MM.1S (cell line): ENCODE measurements around the gene TPRA1.

Experiments
- EZH2 ChIP-seq: fragments of 300-600 bp; sonication (generic); optimal IDR thresholded peaks from 2 replicates; pipeline ENCODE3; 2017; ENCODE audit warnings: low read depth, mild to moderate bottlenecking, antibody characterized with exemption, low read length, mixed read lengths
- TF ChIP-seq, protein P1 (sequence below): fragments of 300-600 bp; sonication (generic); IDR thresholded peaks from 2 replicates; pipeline ENCODE4 v1.5.1; 2016; ENCODE audit warnings: antibody characterized with exemption, low read length, mixed read lengths

DNA sequence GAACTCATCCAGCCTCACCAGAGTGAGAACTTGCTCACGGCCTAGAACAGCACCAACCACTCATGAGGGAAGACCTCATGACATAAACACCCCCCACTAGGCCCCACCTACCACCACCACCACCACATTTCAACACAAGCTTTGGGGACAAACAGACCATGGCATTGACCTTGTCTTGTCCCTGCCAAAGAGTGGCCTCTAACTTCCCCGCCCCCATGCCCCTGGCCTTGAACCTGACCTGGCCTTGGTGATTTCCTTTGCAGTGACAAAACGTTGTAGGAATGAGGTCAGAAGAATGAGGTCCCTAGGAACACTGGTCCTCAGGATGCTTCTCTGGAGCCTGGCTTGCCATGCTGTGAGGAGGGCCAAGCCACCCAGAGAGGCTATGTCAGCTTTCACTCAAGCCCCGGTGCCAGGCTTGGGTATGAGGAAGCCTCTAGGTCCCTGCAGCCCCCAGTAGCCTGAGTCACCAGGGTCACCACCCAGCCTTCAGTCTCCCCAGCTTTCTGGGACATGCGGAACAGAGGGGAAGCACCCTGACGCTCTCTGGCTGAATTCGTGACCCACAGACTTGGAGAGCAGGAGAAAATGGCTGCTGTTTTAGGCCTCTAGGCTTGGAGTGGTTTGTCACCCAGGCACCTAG lies 57.9 kb downstream of the TPRA1 start:
- TF ChIP-seq, protein P1, sequence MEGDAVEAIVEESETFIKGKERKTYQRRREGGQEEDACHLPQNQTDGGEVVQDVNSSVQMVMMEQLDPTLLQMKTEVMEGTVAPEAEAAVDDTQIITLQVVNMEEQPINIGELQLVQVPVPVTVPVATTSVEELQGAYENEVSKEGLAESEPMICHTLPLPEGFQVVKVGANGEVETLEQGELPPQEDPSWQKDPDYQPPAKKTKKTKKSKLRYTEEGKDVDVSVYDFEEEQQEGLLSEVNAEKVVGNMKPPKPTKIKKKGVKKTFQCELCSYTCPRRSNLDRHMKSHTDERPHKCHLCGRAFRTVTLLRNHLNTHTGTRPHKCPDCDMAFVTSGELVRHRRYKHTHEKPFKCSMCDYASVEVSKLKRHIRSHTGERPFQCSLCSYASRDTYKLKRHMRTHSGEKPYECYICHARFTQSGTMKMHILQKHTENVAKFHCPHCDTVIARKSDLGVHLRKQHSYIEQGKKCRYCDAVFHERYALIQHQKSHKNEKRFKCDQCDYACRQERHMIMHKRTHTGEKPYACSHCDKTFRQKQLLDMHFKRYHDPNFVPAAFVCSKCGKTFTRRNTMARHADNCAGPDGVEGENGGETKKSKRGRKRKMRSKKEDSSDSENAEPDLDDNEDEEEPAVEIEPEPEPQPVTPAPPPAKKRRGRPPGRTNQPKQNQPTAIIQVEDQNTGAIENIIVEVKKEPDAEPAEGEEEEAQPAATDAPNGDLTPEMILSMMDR = no peak
- no peak for TF ChIP-seq EZH2
